GM19468 (cell line): ENCODE data around the gene HDX.
"Not testable (repeated sequence)": the region's sequence is repeated elsewhere in the genome, so short reads cannot be mapped to it uniquely, and the experiment has no call there.

Source experiments
- ATAC-seq: cut with Tn5 transposase; IDR thresholded peaks from one replicate; pipeline ENCODE4 v1.9.1; 2021; ENCODE audit warnings: mild to moderate bottlenecking, moderate library complexity, moderate number of reproducible peaks; ENCODE audit not compliant: unreplicated experiment; ENCODE audit errors: extremely low read depth

HDX gene

DNA sequence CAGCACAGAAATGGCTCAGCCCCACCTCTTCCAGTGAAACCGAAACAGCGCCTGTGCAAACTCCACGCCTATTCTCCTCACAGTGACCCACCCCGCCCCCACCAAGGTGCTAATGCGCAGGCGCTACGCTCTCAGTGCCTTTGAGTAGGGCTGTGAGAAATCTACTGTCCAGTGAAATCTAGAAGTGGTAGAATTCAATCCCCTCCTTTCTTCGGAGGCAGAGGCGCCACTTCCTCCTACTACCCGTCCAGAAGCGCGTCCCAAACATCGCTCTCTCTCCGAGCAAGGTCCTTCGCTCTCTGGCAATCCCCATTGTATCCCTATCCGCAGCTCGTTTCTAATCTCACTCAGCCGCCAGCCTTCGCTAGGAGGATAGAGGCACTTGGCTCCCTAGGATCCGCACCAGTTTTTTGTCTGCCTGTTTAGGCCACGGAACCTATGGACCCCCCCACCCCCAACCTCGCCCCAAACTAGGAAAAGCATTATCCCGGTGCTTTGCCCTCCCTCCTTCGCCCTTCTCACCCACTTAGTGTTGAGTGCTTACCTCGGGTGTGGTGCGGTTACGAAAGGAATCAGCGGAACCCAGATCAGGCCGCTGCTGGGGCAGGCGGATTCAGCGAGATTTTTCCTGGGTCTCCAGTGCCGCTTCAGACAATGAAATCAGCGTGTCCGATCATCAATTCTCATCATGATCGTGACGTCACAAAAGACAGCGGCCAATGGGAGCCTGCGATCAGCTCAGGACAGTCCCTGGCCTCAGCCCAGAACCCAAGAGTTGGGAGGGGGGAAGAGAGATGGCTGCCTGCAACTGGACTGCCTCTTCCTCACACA lies at the start of gene HDX:
HDX (minus strand) TSS at position 656 of the 831 bp plus-strand sequence. CDS start 27,056 bp downstream, outside the sequence.
- ATAC-seq: peak; percentile 85

GRCh38 chrX:84541315-84541714 lies 39.1 kb upstream of the HDX start:
- ATAC-seq: not testable (repeated sequence)

- ATAC-seq: not testable (repeated sequence)
These were observed 35.4 kb upstream of the HDX start for GRCh38 chrX:84537627-84538026.

- ATAC-seq: no peak
These were observed 13.8 kb downstream of the HDX start for GRCh38 chrX:84488426-84488825.

GRCh38 chrX:84487365-84488353 lies 14.6 kb downstream of the HDX start:
- ATAC-seq: peak; percentile 99

DNA sequence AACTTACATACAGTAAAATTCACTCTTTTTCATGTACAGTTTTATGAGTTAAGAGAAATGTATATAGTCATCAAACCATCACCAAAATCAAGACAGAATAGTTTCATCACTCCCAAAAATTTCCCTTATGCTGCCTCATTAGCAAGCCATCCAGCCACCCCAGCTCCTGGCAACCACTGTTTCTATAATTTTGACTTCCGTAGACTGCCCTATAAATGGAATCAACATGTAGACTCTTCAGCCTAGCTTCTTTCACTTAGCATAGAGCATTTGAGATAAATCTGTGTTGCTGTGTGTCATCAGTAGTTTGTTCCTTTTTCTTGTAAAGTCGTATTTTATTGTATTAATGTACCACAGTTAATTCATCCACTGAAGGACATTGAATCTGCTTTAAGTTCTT lies 23.2 kb downstream of the HDX start:
- no peak for ATAC-seq

DNA sequence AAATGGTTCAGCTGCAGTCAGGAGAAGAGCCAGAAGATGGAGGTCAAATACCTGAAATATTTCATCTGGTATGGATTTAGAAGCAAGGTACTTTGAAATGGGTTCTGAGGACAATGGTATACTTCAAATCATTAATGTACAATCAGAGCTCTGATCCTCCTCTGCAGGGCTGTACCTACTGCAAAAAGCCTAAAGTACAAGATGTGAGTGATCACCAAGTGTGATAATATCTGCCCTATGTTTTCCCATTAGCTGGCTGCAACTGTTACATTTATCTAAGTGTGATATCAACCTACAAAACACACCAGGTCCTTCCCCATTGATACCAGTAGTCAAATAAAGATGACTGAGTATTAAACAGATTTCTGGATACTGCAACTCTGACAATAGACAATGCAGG lies 25.1 kb downstream of the HDX start:
- no peak for ATAC-seq

GRCh38 chrX:84475596-84475995 lies 26.7 kb downstream of the HDX start:
- ATAC-seq: no peak

- ATAC-seq: no peak
These were observed 27.2 kb downstream of the HDX start for GRCh38 chrX:84475101-84475500.

- ATAC-seq: no peak
These were observed 33.0 kb downstream of the HDX start for GRCh38 chrX:84469226-84469625.

GRCh38 chrX:84467898-84468297 lies 34.4 kb downstream of the HDX start:
- no peak for ATAC-seq

DNA sequence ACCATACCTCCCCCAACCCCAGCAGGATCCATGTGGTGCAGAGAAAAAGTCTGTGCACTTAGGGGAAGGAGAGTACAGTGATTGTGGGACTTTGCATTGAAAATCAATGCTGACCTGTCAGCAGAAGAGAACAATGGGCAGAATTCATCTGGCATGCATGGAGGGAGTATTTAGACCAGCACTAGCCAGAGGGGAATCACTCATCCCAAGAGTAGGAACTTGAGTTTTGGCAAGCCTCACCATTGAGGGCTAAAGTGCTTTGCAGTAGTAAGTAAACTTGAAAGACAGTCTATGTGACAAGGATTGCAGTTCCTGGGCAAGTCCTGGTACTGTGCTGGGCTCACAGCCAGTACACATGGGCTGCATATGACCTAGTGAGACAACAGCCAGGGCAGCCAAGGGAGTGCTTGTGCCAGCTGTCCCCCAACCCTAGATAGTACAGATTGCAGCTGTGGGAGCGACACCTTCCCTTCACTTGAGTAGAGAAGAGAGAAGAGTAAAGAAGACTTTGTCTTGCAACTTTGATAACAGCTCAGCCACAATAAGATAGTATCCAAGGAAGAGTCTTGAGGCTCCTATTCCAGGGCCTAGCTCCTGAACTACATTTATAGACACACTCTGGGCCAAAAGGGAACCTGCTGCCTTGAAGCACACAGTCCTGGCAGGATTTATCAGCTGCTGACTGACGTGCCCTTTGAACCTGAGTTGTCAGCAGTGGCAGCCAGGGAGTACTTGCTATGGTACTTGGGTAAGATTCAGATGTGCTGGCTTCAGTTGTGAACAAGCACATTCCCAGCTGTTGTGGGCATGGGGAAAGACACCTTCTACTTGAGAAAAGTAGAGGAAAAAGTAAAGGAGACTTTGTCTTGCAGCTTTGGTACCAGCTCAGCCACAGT lies 48.7 kb downstream of the HDX start:
- ATAC-seq: no peak

DNA sequence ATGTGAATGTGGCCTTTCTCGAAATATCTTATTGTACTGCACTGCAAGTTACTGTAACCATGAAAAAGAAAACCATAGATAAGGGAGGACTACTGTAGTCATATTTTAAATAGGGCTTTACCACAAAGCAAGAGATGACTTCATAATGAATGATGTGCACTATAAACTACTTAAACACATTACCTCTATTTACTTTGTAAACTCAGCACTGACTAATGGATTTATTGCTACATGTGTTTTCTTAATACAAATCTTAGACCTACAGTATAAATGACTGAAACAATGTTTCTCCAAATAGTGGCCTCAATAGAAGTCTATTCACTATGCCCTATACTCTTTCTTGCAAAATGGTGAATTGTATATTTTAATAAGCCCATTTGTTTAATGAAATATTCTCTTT lies 61.1 kb downstream of the HDX start:
- ATAC-seq: no peak

GRCh38 chrX:84415140-84415539 lies 87.1 kb downstream of the HDX start:
- no peak for ATAC-seq

DNA sequence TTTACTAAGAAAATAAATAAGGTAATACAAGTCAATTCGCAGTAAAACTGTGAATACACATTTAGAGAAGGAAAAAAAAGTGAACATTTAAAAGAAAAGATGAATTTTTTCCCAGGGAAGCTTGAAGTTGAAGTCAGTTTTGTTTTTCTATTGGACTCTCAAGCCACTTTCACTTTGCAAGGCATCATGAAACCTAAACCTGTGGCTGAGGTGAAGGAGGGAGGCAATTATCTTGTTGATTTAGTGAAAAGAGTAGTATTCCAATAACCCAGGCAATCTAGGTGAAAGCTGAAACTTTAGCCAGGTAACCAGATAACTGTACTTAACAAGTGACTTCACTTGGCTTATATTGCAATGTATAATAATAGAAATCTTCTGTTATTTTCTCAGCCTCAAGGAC lies 138.6 kb downstream of the HDX start:
- no peak for ATAC-seq

GRCh38 chrX:84363051-84363450 lies 139.2 kb downstream of the HDX start:
- no peak for ATAC-seq

DNA sequence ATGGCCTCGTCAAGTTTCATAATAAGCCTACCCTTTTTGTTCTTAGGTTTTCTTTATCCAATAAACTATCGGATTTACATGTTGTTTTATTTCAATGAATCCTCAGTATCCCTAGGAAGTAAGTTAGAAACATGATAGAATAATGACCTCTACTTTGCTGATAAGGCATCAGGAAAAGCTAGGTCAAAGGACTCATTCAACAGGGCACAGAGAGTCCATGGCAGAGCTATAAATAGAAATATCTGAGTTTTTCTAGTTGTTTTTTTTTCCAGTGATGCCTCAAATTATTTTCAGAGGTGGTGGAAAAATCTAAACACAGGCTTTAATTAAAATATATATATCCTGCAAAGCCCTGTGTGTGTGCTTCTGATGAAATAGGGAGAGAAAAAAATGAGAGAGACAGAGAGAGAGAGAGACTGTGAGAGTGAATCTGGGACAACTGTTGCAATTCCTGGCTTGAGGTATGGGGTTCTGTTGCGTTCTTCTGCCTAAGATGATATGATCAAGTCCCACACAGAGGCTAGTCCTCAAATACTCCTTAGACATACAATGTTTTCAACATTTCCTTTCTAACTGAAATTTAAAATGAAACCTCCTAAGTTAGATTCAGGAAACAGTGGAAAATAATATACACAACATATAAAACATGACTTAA lies 139.9 kb downstream of the HDX start:
- ATAC-seq: no peak

DNA sequence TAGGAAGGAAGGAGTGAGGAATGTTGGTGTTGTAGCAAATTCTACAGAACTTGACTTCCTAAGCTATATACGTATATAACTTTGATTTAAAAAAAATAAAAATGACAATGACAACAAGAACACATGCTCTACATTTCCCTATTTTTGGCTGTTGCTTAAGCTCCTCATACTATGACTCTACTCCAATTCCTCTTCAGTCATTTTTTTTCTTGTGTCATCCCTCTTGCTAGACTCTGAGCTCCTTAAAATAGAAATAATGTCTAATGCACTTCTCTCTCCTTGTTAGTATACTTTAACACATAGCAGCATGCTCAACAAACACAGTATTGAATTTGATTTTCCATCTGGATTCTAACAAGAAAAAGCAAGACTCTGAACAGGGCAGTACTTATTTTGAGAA lies 144.0 kb downstream of the HDX start:
- no peak for ATAC-seq

DNA sequence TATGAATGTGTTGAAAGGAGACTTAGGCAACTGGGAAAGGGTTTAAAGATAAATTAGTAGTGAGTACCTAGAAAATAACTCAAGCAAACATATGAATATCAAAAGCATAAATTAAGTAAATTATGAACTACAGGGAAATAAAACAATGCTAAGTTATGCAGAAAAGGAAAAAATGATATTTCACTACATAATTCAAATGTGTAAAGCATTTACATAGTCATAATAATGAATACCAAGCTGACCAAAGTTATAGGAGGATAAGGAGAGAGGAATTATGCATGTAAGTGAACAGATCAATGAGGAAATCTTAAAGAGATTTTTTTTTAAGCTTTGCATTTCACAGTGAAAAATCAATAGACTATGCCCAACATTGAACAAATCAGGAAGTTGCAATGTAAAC lies 145.0 kb downstream of the HDX start:
- no peak for ATAC-seq

GRCh38 chrX:84340968-84341367 lies 161.3 kb downstream of the HDX start:
- no peak for ATAC-seq
